Activated T-cell treated with anti-CD3 and anti-CD28 coated beads, Interleukin-2, amount 50 U/mL, for 72 hours (primary cell): ENCODE results near the gene CSPG5. TPM values are rescaled to one million over a fixed set of nuclear protein-coding genes. Genes with fewer than 3 reads are reported as not detected.

Experiments used
- ATAC-seq, 2 donors: fragments of 150-1000 bp; cut with Tn5 transposase; replicated peaks in 1 of 2; 2 replicates each; pipeline ENCODE4 v1.10.0; 2021; ENCODE audit warnings: moderate library complexity in 2 of 2, mild to moderate bottlenecking in 1 of 2
- DNase-seq, 2 donors: peaks; one replicate each; pipeline ENCODE4 v3.0.0; 2021 to 2022; ENCODE audit warnings: mixed read lengths in 1 of 2
- H3K27ac Mint-ChIP-seq: one replicate; pipeline ENCODE4 v1.8.0; 2022; ENCODE audit warnings: mild to moderate bottlenecking, moderate library complexity, mixed read lengths
- H3K27me3 Mint-ChIP-seq: one replicate; pipeline ENCODE4 v1.8.0; 2022; ENCODE audit warnings: low read depth, mixed read lengths
- H3K36me3 Mint-ChIP-seq, 2 donors: one replicate each; pipeline ENCODE4 v1.8.0; 2022; ENCODE audit warnings: mixed read lengths in 2 of 2, mild to moderate bottlenecking in 1 of 2; ENCODE audit not compliant: insufficient read depth in 2 of 2
- H3K4me1 Mint-ChIP-seq: one replicate; pipeline ENCODE4 v1.8.0; 2022; ENCODE audit warnings: low read depth, mixed read lengths
- H3K4me3 Mint-ChIP-seq, 2 donors: one replicate each; pipeline ENCODE4 v1.8.0; 2022; ENCODE audit warnings: mild to moderate bottlenecking in 2 of 2, mixed read lengths in 2 of 2, moderate library complexity in 2 of 2
- H3K9me3 Mint-ChIP-seq, 2 donors: one replicate each; pipeline ENCODE4 v1.8.0; 2022; ENCODE audit warnings: mixed read lengths in 2 of 2
- total RNA-seq, 2 donors: library from RNA; stranded (reverse); gene quantifications; one replicate each; pipeline ENCODE4 v1.2.3, GENCODE V29; 2022

The CSPG5 gene
- total RNA-seq, 2 donors from 2014 or later, result 0.30 to 0.48 TPM

DNA sequence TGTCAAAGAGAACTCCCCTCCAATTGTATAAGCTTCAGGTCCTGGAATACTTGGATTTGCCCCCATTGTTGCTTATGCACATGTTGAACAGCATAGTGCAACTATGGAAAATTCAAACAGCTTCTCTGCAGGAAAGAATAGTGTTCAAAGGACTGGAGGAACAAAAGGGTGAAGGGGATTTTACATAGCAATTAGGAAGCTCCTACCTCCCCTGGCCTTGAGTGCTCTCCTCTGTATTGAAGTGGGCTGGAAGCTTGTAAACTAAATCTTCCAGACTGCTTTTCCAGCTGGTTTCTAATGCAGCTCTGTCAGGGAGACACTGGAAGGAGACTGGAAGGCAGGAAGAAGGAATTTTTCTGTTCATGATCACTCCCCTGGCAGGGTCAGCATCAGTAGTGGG lies 57.9 kb downstream of the CSPG5 start:
- no peaks in the 10 kb centered on the region for H3K36me3 Mint-ChIP-seq
- ATAC-seq (no peak), DNase-seq (no peak)
- H3K9me3 Mint-ChIP-seq, result no peaks in the 10 kb centered on the region
- H3K27ac Mint-ChIP-seq, result no peak overlapping the region
- H3K4me3 Mint-ChIP-seq, result no peak overlapping the region
- H3K4me1 Mint-ChIP-seq, result peaks cover 8% of the 10 kb centered on the region
- no peaks in the 10 kb centered on the region for H3K27me3 Mint-ChIP-seq

DNA sequence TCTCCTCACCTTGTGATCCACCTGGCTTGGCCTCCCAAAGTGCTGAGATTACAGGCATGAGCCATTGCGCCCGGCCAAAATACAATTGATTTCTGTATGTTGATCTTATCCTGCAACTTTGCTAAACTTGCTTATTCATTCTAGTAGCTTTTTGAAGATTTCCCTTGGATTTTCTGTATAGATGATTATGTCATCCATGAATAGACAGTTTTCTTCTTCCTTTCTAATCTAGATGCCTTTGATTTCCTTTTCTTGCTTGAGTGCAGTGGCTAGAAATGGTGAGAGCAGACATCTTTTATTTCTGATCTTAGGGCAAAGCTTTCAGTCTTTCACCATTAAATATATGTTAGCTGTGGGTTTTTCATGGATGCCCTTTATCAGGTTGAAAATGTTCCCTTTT lies 60.7 kb downstream of the CSPG5 start:
- no peak overlapping the region for H3K27ac Mint-ChIP-seq
- peaks cover 0 to 2% of the 10 kb centered on the region in 2 donors for H3K36me3 Mint-ChIP-seq
- DNase-seq, result no peak

GRCh38 chr3:47515864-47516319 lies 62.8 kb downstream of the CSPG5 start:
- ATAC-seq, result no peak
- Mint-ChIP-seq H3K4me1 (peaks cover 18% of the 10 kb centered on the region), H3K27me3 (no peaks in the 10 kb centered on the region), H3K27ac (no peak overlapping the region), H3K4me3 (no peak overlapping the region), H3K9me3 (no peaks in the 10 kb centered on the region), H3K36me3 (peaks cover 0 to 7% of the 10 kb centered on the region in 2 donors)
- DNase-seq, result no peak

More for the DNA sequence above, 60.7 kb downstream of the CSPG5 start:
- no peaks in the 10 kb centered on the region for H3K27me3 Mint-ChIP-seq
- peaks cover 12% of the 10 kb centered on the region for H3K4me1 Mint-ChIP-seq
- H3K4me3 Mint-ChIP-seq, result no peak overlapping the region
- H3K9me3 Mint-ChIP-seq, result no peaks in the 10 kb centered on the region
- ATAC-seq, result no peak

DNA sequence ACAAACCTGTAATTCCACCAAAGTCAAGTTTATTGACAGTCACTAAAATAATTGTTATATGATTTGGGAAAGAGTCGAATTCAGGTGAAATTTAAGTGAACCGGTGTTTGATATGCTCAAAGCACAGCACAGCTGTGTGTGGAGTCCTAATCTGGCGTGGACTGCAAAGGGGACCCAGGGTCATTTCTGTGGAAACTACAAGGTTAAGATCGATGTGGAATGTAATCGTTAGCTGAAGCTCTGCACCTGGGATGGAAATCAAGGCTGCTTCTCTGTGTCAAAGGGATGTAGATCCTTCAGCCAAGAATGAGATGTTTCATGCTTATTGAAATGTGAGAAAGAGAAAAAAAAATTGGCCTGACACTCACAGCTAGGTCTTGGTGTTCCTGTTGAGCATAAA lies 63.6 kb downstream of the CSPG5 start:
- H3K36me3 Mint-ChIP-seq, result peaks cover 0 to 11% of the 10 kb centered on the region in 2 donors
- H3K27ac Mint-ChIP-seq, result peak overlapping the region; percentile 91
- no peaks in the 10 kb centered on the region for H3K9me3 Mint-ChIP-seq
- ATAC-seq (no peak), DNase-seq (no peak)
- H3K4me3 Mint-ChIP-seq, result peak overlapping the region; percentile 63 to 75
- H3K4me1 Mint-ChIP-seq, result peaks cover 18% of the 10 kb centered on the region
- H3K27me3 Mint-ChIP-seq, result no peaks in the 10 kb centered on the region

DNA sequence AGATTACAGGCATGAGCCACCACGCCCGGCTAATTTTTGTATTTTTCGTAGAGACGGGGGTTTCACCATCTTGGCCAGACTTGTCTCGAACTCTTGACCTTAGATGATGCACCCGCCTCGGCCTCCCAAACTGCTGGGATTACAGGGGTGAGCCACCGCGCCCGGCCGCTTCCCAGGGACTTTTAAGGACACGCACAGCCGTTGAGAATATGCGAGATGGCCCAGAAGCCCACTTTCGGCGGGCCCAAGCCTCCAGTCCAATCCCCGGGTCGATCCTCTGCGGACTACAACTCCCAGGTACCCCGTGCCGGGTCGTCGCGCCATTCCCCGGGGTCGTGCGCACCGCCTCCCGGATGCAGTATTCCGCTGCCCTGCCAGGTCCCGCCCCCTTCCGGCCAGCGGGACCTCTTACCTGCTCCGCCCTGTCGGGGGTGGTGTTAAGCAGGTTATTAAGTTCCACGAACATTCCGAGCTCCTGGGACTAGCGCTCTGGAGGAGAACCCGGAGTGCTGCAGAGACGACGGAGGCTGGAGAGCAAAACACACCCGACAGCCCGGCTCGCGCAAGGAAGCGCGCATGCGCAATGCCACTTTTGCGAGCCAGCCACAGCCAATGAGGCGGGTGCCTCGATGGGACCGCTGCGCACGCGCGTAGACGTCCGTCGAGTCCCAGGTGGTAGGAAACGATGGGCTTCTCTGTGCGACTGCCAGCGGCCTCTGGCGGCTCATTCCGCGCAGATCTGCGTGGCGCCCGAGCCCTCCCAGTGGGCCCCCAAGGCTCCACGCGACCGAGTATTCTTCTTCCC lies 65.3 kb downstream of the CSPG5 start, which contains the start of gene ELP6:
Gene ELP6, minus strand, starts transcription at position 588 of the 805 bp plus-strand sequence. Its CDS starts 122 bp downstream, at position 466.
- Mint-ChIP-seq H3K4me3 (peak within 1 kb of the TSS; percentile 95 to 97), H3K27me3 (no peaks in the 10 kb centered on the region), H3K36me3 (peaks cover 2 to 13% of the 10 kb centered on the region in 2 donors), H3K4me1 (peaks cover 18% of the 10 kb centered on the region), H3K27ac (peak within 1 kb of the TSS; percentile 99), H3K9me3 (no peaks in the 10 kb centered on the region)
- ATAC-seq (peak; percentile 96 to 97), DNase-seq (peak; percentile 97 to 98)

GRCh38 chr3:47512416-47513124 lies 66.1 kb downstream of the CSPG5 start:
- Mint-ChIP-seq H3K36me3 (peaks cover 2 to 13% of the 10 kb centered on the region in 2 donors), H3K27me3 (no peaks in the 10 kb centered on the region), H3K9me3 (no peaks in the 10 kb centered on the region), H3K4me3 (peak overlapping the region; percentile 95 to 97), H3K4me1 (peaks cover 18% of the 10 kb centered on the region), H3K27ac (peak overlapping the region; percentile 99)
- ATAC-seq (peak in 1 of 2 donors; percentile 14), DNase-seq (peak; percentile 37)

Other genes starting within 250 kb of the CSPG5 start
- gene PTPN23, start 197.8 kb downstream of the CSPG5 start, total RNA-seq, result 10 to 100 TPM; 24.1 to 38.8 TPM
- 10 to 100 TPM; 57.3 to 60.4 TPM for gene SCAP, start 102.9 kb downstream of the CSPG5 start, total RNA-seq
- gene ELP6, start 65.2 kb downstream of the CSPG5 start, total RNA-seq, result 10 to 100 TPM; 44.4 to 45.5 TPM
- gene SMARCC1, start 203.0 kb upstream of the CSPG5 start, total RNA-seq, result 100 to 1,000 TPM in 1 of 2 donors, 10 to 100 TPM in 1; 98.0 to 118 TPM
- 10 to 100 TPM; 71.1 to 82.8 TPM for gene DHX30, start 224.3 kb upstream of the CSPG5 start, total RNA-seq